ENCODE results near the gene RAB7A. TPM values are rescaled to one million over a fixed set of nuclear protein-coding genes. Genes with fewer than 3 reads are reported as not detected.

Gene RAB7A
- total RNA-seq, 1 experiment from 2014 or later: 83.8 TPM

DNA sequence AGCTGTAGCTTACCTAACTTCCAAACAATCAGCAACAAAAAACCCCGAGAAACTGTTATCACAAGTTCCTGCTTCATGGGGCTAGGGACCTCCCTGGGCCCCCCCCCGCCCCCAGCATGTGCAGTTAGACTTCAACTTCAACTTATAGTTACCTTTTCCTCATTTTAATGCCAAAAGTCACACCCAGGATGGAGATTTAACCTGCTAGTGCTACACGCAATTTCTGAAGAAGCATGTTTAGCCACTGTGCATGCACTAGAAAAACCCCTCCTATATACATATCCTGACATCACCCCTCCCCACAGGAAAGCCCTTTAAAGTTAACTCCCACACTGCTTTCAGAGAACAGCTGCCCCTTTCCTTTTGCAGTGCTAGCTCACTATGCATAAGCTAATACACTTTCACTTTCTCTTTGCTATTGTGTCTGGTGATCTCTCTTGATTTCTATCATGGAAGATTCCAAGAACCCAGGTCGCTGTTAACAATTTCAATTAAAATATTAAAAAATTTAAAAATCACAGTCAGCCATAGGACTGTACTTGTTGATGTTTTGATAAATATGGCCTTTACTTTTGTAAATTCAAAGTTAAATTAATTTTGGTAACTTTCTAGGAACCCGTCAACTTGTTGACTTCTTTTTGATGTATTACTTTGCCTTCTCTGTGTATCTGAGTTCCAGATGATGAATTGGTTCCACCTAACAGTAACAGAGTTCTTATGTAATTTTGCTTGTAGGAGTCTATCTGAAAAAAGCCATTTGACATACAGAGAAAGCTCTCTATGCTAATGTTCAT is 78.2 kb downstream of the RAB7A start:
- H3K9me3 ChIP-seq (replicated peaks): no peaks in the 10 kb centered on the region
- H3K4me3 ChIP-seq: no peak overlapping the region
- peak; percentile 38 to 61 for DNase-seq
- H3K4me1 ChIP-seq: no peaks in the 10 kb centered on the region
- peaks cover 39% of the 10 kb centered on the region for H3K36me3 ChIP-seq
- no peaks in the 10 kb centered on the region for H3K27me3 ChIP-seq
- H3K27ac ChIP-seq: peak overlapping the region; percentile 36; the same call in 1 of the 2 replicates

DNA sequence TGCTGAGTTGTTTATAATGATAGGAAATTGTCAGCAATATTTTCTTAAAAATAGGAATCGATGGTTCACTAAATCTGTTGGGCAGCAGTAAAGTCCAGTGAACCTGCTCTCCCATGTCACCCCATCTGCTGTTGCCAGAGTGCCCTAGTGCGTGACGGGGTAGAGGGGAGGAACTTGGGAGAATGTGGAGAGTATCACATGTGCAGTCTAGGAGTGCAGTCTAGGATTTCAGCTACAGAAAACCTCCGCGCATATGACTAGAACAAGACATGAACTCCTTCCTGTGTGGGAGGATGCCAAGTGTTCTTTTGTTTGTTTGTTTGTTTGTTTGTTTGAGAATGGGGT is 78.8 kb downstream of the RAB7A start:
- Histone ChIP-seq H3K36me3 (peaks cover 37% of the 10 kb centered on the region), H3K27me3 (no peaks in the 10 kb centered on the region), H3K27ac (peak overlapping the region; percentile 36; the same call in 1 of the 2 replicates), H3K9me3 (replicated peaks) (no peaks in the 10 kb centered on the region), H3K4me1 (no peaks in the 10 kb centered on the region), H3K4me3 (no peak overlapping the region)
- DNase-seq: no peak

DNA sequence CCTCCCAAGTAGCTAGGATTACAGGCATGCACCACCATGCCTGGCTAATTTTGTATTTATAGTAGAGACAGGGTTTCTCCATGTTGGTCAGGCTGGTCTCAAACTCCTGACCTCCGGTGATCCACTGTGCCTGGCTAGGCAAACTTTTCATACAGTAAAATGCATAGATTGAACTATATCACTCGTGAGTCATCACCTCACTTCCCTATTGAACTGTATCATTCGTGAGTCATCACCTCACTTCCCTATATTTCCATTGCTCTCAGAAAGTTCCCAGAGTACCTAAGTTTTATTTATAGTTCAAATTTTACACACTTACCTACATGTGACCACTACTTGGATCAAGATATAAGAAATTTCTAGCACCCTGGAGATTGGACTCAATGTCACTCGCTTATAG is 79.8 kb downstream of the RAB7A start:
- peaks cover 41% of the 10 kb centered on the region for H3K36me3 ChIP-seq

DNA sequence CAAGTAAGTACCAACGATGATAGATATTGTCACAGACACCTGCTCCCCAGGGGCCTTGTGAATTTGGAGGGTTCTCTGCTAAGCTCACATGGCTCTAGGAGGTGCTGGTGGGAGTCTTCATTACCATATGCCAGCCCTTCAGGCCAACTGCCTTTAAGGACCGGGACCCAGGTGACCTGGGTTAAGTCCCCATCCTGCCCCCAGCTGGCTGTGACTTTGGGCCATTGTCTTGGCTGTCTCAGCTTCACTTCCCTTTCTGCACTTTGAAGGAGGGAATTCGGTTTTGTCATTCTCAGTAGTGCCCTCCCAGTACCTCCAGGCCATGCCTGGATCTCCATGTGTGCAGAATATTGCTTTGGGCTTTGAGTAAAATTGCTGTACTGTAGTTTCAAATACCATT is 80.6 kb downstream of the RAB7A start:
- Histone ChIP-seq H3K9me3 (replicated peaks) (no peaks in the 10 kb centered on the region), H3K4me1 (no peaks in the 10 kb centered on the region), H3K27ac (no peak overlapping the region), H3K27me3 (no peaks in the 10 kb centered on the region), H3K4me3 (no peak overlapping the region), H3K36me3 (peaks cover 47% of the 10 kb centered on the region)
- no peak for DNase-seq

More for the DNA sequence above, 79.8 kb downstream of the RAB7A start:
- no peaks in the 10 kb centered on the region for H3K27me3 ChIP-seq
- H3K4me3 ChIP-seq: no peak overlapping the region
- no peak for DNase-seq
- H3K9me3 ChIP-seq (replicated peaks): no peaks in the 10 kb centered on the region
- H3K4me1 ChIP-seq: no peaks in the 10 kb centered on the region
- H3K27ac ChIP-seq: no peak overlapping the region

DNA sequence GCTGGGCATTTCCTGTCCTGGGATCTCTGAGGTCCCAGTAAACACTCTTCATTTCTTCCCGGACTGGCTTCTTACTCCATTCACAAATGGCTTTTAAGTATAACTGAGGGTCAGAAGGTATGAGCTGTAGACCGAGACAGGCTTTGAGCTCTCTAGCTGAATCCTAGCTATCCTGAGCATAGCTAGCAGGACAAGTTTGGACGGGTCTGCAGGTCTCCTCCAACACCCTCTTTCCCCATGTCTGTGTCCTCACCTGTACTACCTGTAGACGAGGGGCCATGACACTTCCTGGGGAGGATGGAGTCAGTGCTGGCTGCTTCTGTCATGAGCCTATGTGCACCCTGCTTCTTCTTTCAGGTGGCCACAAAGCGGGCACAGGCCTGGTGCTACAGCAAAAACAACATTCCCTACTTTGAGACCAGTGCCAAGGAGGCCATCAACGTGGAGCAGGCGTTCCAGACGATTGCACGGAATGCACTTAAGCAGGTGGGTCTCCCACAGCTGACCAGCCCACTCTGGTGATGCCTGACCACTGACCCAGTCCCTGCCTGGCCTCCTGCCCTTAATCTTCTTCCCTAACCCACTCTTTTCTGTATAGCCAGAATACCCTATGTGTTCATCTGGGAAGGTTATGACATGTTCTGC is 81.3 kb downstream of the RAB7A start:
- Histone ChIP-seq H3K36me3 (peaks cover 47% of the 10 kb centered on the region), H3K27me3 (no peaks in the 10 kb centered on the region), H3K9me3 (replicated peaks) (no peaks in the 10 kb centered on the region), H3K4me1 (no peaks in the 10 kb centered on the region), H3K4me3 (no peak overlapping the region), H3K27ac (no peak overlapping the region)
- no peak for DNase-seq

DNA sequence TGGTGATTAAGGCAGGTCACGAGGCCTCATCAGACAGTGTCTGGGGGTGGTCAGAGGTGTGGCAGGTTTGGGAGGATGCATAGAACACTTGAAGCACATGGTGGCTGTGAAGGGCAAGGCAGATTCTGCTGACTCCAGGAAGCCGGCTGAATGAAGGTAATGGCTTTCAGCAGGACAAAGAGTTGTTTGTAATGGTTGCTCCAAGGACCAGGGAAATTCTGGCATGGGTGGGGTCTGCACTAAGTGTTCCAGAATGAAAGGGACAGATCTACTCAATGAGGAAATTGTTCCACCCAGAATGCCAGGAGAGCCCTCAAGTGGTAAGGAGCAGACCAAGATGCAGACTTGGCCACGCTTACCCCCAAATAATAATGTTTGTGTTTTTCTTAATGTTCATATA is 82.7 kb downstream of the RAB7A start:
- H3K27ac ChIP-seq: no peak overlapping the region
- H3K36me3 ChIP-seq: peaks cover 57% of the 10 kb centered on the region
- no peaks in the 10 kb centered on the region for H3K27me3 ChIP-seq
- DNase-seq: no peak
- H3K4me3 ChIP-seq: no peak overlapping the region
- H3K9me3 ChIP-seq (replicated peaks): no peaks in the 10 kb centered on the region
- no peaks in the 10 kb centered on the region for H3K4me1 ChIP-seq

DNA sequence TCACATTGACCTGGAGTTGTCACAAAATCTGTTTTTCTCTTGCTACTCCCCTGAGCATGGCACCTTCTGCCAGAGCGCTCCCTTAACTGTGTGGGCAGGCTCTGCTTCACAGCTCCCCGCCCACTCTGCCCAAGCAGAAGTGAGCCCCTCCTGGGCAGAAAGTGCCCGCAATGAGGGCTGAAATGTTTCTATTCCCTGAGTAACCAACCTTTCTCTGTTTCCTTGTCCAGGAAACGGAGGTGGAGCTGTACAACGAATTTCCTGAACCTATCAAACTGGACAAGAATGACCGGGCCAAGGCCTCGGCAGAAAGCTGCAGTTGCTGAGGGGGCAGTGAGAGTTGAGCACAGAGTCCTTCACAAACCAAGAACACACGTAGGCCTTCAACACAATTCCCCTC is 87.1 kb downstream of the RAB7A start:
- H3K4me1 ChIP-seq: no peaks in the 10 kb centered on the region
- no peak overlapping the region for H3K4me3 ChIP-seq
- H3K27ac ChIP-seq: no peak overlapping the region
- H3K9me3 ChIP-seq (replicated peaks): no peaks in the 10 kb centered on the region
- H3K27me3 ChIP-seq: no peaks in the 10 kb centered on the region
- H3K36me3 ChIP-seq: peaks cover 59% of the 10 kb centered on the region
- no peak for DNase-seq

DNA sequence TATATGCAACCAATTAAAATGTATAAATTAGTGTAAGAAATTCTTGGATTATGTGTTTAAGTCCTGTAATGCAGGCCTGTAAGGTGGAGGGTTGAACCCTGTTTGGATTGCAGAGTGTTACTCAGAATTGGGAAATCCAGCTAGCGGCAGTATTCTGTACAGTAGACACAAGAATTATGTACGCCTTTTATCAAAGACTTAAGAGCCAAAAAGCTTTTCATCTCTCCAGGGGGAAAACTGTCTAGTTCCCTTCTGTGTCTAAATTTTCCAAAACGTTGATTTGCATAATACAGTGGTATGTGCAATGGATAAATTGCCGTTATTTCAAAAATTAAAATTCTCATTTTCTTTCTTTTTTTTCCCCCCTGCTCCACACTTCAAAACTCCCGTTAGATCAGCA is 88.1 kb downstream of the RAB7A start:
- Histone ChIP-seq H3K4me3 (no peak overlapping the region), H3K27me3 (no peaks in the 10 kb centered on the region), H3K9me3 (replicated peaks) (no peaks in the 10 kb centered on the region), H3K27ac (no peak overlapping the region), H3K36me3 (peaks cover 57% of the 10 kb centered on the region), H3K4me1 (no peaks in the 10 kb centered on the region)
- no peak for DNase-seq

DNA sequence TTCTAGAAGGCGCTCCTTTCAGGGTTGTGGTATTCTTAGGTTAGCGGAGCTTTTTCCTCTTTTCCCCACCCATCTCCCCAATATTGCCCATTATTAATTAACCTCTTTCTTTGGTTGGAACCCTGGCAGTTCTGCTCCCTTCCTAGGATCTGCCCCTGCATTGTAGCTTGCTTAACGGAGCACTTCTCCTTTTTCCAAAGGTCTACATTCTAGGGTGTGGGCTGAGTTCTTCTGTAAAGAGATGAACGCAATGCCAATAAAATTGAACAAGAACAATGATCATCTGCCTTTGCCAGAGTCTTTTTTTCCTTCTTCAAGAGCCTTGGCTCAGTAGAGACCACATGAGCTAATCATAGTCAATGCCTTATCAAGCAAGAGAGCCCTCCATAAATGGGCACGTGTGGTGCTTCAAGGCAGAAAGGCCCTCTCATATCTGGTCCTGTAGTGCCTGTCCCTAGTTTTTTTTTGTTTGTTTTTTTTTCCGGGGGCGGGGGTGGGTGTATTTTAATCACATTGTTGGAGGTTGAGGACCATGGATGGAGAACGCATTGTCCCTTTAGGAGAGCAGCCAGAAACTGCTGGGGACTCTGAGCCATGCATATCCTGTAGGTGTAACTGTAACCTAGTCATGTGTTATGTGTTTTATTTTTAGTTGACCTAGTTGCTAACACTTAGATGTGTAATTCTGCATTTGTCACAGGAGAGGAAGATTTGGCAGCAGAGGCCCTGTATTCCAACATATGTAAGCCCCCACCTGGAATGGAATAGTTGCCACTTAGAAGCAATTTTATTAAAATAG is 88.7 kb downstream of the RAB7A start:
- Histone ChIP-seq H3K9me3 (replicated peaks) (no peaks in the 10 kb centered on the region), H3K4me3 (no peak overlapping the region), H3K36me3 (peaks cover 55% of the 10 kb centered on the region), H3K4me1 (no peaks in the 10 kb centered on the region), H3K27me3 (no peaks in the 10 kb centered on the region), H3K27ac (no peak overlapping the region)
- DNase-seq: no peak

DNA sequence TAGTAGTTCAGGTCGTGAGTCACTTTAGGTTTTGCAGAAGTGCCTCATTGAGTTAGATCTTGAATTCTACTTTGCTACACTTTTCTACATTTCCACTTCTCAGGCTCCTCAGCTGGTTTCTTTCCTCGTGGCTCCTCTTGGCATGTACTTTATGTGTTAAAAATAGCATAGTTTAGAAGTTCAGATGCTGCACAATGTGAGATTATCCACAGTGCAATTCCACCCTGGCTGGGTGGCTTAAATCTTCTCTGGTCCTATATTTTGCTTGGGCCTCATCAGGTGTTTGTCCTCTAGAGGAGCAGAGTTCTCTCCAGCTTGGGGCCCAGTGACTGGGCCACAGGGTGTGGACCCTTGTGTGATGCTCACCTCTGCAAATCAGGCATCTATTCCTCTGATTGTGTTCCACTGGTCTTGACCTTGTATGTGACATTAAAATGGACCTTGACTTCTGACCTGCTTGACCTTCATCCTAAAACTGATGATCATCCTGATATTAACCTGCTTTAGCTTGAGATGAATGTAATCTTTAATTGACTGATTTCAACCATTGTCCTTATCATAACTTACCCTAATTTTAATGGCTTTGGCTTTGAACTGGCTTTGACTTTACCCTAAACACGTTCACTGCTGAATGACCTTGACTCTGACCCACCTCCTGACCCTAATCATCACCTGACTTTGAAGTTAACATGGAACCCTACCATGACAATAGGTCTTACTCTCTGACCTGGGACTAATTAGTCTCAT is 89.5 kb downstream of the RAB7A start:
- no peak for DNase-seq
- Histone ChIP-seq H3K27ac (no peak overlapping the region), H3K27me3 (no peaks in the 10 kb centered on the region), H3K4me1 (no peaks in the 10 kb centered on the region), H3K36me3 (peaks cover 49% of the 10 kb centered on the region), H3K4me3 (no peak overlapping the region), H3K9me3 (replicated peaks) (no peaks in the 10 kb centered on the region)

DNA sequence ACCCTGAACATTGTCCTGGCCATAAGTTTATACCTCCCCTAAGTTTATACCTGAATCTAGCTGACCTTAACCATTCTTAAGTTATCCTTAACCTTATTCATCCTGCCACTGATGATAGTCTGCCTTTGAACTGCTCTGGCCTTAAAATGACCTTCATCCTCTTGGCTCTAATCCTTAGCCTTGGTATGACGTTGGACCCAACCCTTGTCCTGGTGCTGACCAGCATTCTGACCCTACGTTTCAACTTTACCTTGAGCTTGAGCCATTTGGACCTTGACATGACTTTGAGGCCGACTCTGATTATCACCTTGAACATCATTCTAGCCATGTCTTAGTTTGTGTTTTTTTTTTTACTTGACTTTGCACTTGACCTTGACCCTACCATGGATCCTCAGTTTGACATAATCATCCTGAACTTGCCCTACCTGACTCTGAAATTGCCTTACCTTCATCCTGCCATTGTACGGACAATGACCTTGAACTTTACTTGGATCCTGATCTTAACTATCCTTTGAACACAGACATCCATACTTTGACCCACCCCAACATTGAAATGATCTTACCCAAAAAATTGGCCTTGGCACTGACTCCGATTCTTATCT is 92.3 kb downstream of the RAB7A start:
- no peak for DNase-seq
- peaks cover 35% of the 10 kb centered on the region for H3K36me3 ChIP-seq
- no peak overlapping the region for H3K4me3 ChIP-seq
- H3K27me3 ChIP-seq: no peaks in the 10 kb centered on the region
- H3K9me3 ChIP-seq (replicated peaks): no peaks in the 10 kb centered on the region
- H3K4me1 ChIP-seq: no peaks in the 10 kb centered on the region
- no peak overlapping the region for H3K27ac ChIP-seq

DNA sequence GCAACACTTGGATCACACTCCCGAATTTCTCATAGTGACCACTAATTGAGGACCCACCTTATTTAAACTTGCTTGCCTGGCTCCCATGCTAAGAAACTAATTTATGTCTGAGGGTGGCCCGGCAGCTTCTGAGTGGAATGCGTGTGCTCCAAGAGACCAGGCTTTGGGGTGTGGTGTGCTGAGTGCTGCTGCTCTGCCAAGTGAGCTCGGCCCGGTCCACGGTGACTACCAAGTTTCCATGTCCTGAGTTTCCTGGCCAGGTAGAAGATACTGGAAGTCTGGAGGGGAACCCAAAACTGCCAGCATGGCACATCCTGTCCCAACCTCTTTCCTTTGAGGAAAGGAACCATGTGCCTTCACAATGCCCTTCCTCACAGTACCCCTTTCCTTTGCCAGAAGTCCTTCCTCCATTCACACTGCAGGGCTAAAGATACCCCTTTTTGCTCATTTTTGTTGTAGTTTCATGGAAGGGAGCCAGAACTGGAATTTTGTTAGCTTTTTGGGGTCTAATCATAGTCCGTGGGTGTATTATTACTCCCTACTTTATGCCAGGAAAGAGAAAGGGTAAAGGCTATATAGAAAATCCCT is 94.4 kb downstream of the RAB7A start:
- H3K9me3 ChIP-seq (replicated peaks): no peaks in the 10 kb centered on the region
- H3K27me3 ChIP-seq: no peaks in the 10 kb centered on the region
- H3K27ac ChIP-seq: no peak overlapping the region
- no peak for DNase-seq
- H3K4me3 ChIP-seq: no peak overlapping the region
- no peaks in the 10 kb centered on the region for H3K4me1 ChIP-seq
- peaks cover 23% of the 10 kb centered on the region for H3K36me3 ChIP-seq

DNA sequence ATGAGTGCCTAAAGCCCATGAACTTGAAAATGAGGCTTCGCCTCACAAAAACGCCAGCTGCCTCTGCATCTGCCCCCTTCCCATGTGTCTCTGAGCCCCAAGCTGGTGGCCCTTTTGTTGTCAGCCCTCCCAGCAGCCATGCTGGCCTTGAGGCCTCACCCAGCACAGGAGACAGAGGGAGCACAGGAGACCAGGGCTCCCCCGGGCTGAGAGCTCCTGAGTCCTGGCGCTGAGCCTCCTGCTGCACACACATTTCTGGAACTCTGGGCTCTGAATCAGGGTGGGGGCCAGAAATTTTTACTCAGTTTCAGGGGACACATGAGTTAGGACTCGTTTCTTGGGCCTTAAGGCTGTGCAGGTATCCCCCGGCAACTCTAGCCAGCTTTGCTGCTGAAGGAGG is 97.0 kb downstream of the RAB7A start:
- peaks cover 9% of the 10 kb centered on the region for H3K36me3 ChIP-seq
- H3K27ac ChIP-seq: no peak overlapping the region

DNA sequence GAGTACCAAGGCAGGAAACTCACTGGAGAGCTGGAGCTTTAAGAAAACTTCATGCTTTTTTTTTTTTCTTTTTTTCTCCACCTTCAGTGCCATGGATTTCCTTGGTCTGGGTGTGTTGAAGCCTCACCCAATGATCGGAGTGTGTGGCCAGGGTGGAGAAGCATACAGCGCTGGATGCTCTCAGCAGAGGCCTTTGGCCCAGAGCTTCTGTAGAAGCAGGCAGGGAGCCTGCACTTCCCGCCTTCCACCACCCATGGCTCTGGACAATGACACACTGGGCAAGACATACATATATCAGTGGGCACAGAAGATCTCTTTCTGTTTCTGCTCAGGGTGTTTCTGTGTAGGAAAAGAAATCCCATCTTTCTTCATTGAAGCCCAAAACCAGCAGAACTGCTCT is 97.6 kb downstream of the RAB7A start:
- no peak overlapping the region; the same call in 1 of the 2 replicates for H3K27ac ChIP-seq
- H3K9me3 ChIP-seq (replicated peaks): no peaks in the 10 kb centered on the region
- no peak overlapping the region for H3K4me3 ChIP-seq
- DNase-seq: no peak
- no peaks in the 10 kb centered on the region for H3K27me3 ChIP-seq
- peaks cover 4% of the 10 kb centered on the region; the same call in 1 of the 2 replicates for H3K36me3 ChIP-seq
- H3K4me1 ChIP-seq: no peaks in the 10 kb centered on the region

More for the DNA sequence above, 97.0 kb downstream of the RAB7A start:
- no peak for DNase-seq
- Histone ChIP-seq H3K9me3 (replicated peaks) (no peaks in the 10 kb centered on the region), H3K4me1 (no peaks in the 10 kb centered on the region), H3K4me3 (no peak overlapping the region), H3K27me3 (no peaks in the 10 kb centered on the region)

Data from SJCRH30 (cell line).